HEK293 (cell line): ENCODE measurements around the gene PNMA6F.

Experiments
- CTCF ChIA-PET: fragments of 350-600 bp; formaldehyde crosslinking; extraction: SDS; loops from one replicate; lab custom pipeline; 2021; ENCODE audit warnings: antibody characterized with exemption; lab: Yijun Ruan, JAX
- POLR2A ChIA-PET: fragments of 300-600 bp; formaldehyde crosslinking; extraction: SDS; loops from one replicate; lab custom pipeline; 2020; ENCODE audit warnings: antibody characterized with exemption, inconsistent platforms; lab: Yijun Ruan, JAX
- H3K27ac ChIP-seq: fragments of 200-500 bp; sonication (Bioruptor generic); 2 replicates; pipeline ENCODE4 v1.5.1; 2014; ENCODE audit warnings: low read depth, low read length, control low read depth, inconsistent platforms; ENCODE audit errors: extremely low read depth
- H3K36me3 ChIP-seq, 2 experiments: fragments of 200-500 bp in 1 of 2; sonication (Bioruptor generic) in 1 of 2; 1 replicate in 1 of 2; 2 replicates in 1 of 2; pipeline ENCODE4 v1.5.1; 2014 to 2017; ENCODE audit warnings: inconsistent platforms in 2 of 2, low read length in 2 of 2; ENCODE audit not compliant: control insufficient read depth in 2 of 2, insufficient read depth in 1 of 2
- H3K4me1 ChIP-seq: fragments of 200-500 bp; sonication (Bioruptor generic); 2 replicates; pipeline ENCODE4 v1.5.1; 2014; ENCODE audit warnings: mild to moderate bottlenecking, low read length, inconsistent platforms; ENCODE audit not compliant: control insufficient read depth, insufficient read depth
- H3K4me3 ChIP-seq: 2 replicates; pipeline ENCODE4 v1.5.1; 2011; ENCODE audit warnings: low read depth, mild to moderate bottlenecking, control low read depth, low read length, moderate library complexity
- H3K9me3 ChIP-seq: fragments of 200-500 bp; sonication (Bioruptor generic); 2 replicates; pipeline ENCODE4 v1.5.1; 2014; ENCODE audit warnings: low read depth, low read length, inconsistent platforms; ENCODE audit not compliant: control insufficient read depth, insufficient read depth
- BCL11B ChIP-seq: fragments of 450-650 bp; formaldehyde crosslinking; IDR thresholded peaks from 2 replicates; pipeline ENCODE4 v1.5.1; 2016; ENCODE audit warnings: low read depth, missing biosample characterization, missing genetic modification characterization
- EGR2 ChIP-seq: fragments of 450-650 bp; formaldehyde crosslinking; IDR thresholded peaks from 2 replicates; pipeline ENCODE4 v1.5.1; 2016; ENCODE audit warnings: low read depth, missing biosample characterization, missing genetic modification characterization
- HIC1 ChIP-seq: fragments of 450-650 bp; formaldehyde crosslinking; IDR thresholded peaks from 2 replicates; pipeline ENCODE4 v1.5.1; 2016; ENCODE audit warnings: missing biosample characterization, missing genetic modification characterization
- HOXD13 ChIP-seq: sonication (generic); formaldehyde crosslinking; IDR thresholded peaks from 2 replicates; pipeline ENCODE4 v1.8.0; 2022; ENCODE audit warnings: missing genetic modification reagents, borderline replicate concordance
- RBAK ChIP-seq: fragments of 450-650 bp; formaldehyde crosslinking; IDR thresholded peaks from 2 replicates; pipeline ENCODE4 v1.5.1; 2016; ENCODE audit warnings: missing biosample characterization, missing genetic modification characterization
- SCRT2 ChIP-seq: fragments of 450-650 bp; formaldehyde crosslinking; IDR thresholded peaks from 2 replicates; pipeline ENCODE4 v1.5.1; 2016; ENCODE audit warnings: missing biosample characterization, missing genetic modification characterization
- SP3 ChIP-seq: fragments of 450-650 bp; formaldehyde crosslinking; IDR thresholded peaks from 2 replicates; pipeline ENCODE4 v1.5.1; 2016; ENCODE audit warnings: missing biosample characterization, missing genetic modification characterization
- ZFHX2 ChIP-seq: fragments of 450-650 bp; formaldehyde crosslinking; conservative IDR thresholded peaks from 2 replicates; pipeline ENCODE4 v1.5.1; 2016; ENCODE audit warnings: missing biosample characterization, missing genetic modification characterization
- ZFP69B ChIP-seq: fragments of 450-650 bp; formaldehyde crosslinking; IDR thresholded peaks from 2 replicates; pipeline ENCODE4 v1.5.1; 2016; ENCODE audit warnings: missing biosample characterization, missing genetic modification characterization
- ZNF133 ChIP-seq: fragments of 450-650 bp; formaldehyde crosslinking; IDR thresholded peaks from 2 replicates; pipeline ENCODE4 v1.5.1; 2016; ENCODE audit warnings: missing biosample characterization, missing genetic modification characterization
- ZNF211 ChIP-seq: fragments of 450-650 bp; formaldehyde crosslinking; IDR thresholded peaks from 2 replicates; pipeline ENCODE4 v1.5.1; 2016; ENCODE audit warnings: low read depth, missing biosample characterization, missing genetic modification characterization
- ZNF292 ChIP-seq: fragments of 450-650 bp; formaldehyde crosslinking; IDR thresholded peaks from 2 replicates; pipeline ENCODE4 v1.5.1; 2016; ENCODE audit warnings: low read depth, missing biosample characterization, missing genetic modification characterization, borderline replicate concordance
- ZNF423 ChIP-seq: fragments of 450-650 bp; formaldehyde crosslinking; IDR thresholded peaks from 2 replicates; pipeline ENCODE4 v1.5.1; 2016; ENCODE audit warnings: missing biosample characterization, missing genetic modification characterization
- TF ChIP-seq, protein P1 (sequence below): fragments of 450-650 bp; formaldehyde crosslinking; IDR thresholded peaks from 2 replicates; pipeline ENCODE4 v1.5.1; 2016; ENCODE audit warnings: missing biosample characterization, missing genetic modification characterization
- TF ChIP-seq, protein P2 (sequence below): fragments of 450-650 bp; formaldehyde crosslinking; IDR thresholded peaks from 2 replicates; pipeline ENCODE4 v1.5.1; 2016; ENCODE audit warnings: missing biosample characterization, missing genetic modification characterization
- TF ChIP-seq, protein P3 (sequence below): fragments of 450-650 bp; formaldehyde crosslinking; IDR thresholded peaks from 2 replicates; pipeline ENCODE4 v1.5.1; 2016; ENCODE audit warnings: missing biosample characterization, missing genetic modification characterization, borderline replicate concordance

The PNMA6F gene

DNA sequence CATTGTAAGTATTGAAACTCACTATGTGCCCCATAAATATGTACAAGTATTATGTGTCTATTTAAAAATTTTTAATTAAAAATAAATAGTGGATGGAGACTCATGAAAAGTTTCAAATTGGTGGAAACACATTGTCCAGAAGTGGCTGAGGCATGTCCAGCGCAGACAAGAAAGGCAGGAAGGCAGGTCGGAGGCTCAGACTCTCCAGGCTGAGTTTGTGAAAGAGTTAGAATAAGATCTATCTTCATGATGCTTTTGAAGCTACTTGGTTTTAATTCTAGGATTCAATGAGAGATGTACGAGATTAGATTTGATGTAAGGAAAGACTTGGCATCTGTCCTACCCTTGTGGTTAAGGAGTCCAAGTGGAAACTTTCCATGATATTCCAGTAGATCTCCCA, 19.8 kb downstream of the PNMA6F start:
- CTCF ChIA-PET = no interaction called here
- Histone ChIP-seq H3K4me3 (no peak overlapping the region), H3K27ac (no peak overlapping the region), H3K4me1 (no peaks in the 10 kb centered on the region), H3K9me3 (no peaks in the 10 kb centered on the region), H3K36me3 (no peaks in the 10 kb centered on the region)
- TF ChIP-seq HIC1 = no peak
- no peak for TF ChIP-seq BCL11B (tag by site-specific recombination)
- TF ChIP-seq, protein P1, sequence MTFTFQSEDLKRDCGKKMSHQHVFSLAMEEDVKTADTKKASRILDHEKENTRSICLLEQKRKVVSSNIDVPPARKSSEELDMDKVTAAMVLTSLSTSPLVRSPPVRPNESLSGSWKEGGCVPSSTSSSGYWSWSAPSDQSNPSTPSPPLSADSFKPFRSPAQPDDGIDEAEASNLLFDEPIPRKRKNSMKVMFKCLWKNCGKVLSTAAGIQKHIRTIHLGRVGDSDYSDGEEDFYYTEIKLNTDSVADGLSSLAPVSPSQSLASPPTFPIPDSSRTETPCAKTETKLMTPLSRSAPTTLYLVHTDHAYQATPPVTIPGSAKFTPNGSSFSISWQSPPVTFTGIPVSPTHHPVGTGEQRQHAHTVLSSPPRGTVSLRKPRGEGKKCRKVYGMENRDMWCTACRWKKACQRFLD (tag by site-specific recombination) = no peak
- no peak for TF ChIP-seq EGR2 (tag by site-specific recombination)
- TF ChIP-seq, protein P2, sequence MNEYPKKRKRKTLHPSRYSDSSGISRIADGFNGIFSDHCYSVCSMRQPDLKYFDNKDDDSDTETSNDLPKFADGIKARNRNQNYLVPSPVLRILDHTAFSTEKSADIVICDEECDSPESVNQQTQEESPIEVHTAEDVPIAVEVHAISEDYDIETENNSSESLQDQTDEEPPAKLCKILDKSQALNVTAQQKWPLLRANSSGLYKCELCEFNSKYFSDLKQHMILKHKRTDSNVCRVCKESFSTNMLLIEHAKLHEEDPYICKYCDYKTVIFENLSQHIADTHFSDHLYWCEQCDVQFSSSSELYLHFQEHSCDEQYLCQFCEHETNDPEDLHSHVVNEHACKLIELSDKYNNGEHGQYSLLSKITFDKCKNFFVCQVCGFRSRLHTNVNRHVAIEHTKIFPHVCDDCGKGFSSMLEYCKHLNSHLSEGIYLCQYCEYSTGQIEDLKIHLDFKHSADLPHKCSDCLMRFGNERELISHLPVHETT = no peak
- TF ChIP-seq ZFP69B (tag by site-specific recombination) = no peak
- TF ChIP-seq ZNF211 (tag by site-specific recombination) = no peak
- no peak for TF ChIP-seq ZNF292 (tag by site-specific recombination)
- no peak for TF ChIP-seq RBAK (tag by site-specific recombination)
- POLR2A ChIA-PET = no interaction called here

GRCh38 chrX:153299855-153300254, 21.7 kb downstream of the PNMA6F start:
- POLR2A ChIA-PET = no interaction called here

More at GRCh38 chrX:153299855-153300254, 21.7 kb downstream of the PNMA6F start:
- Histone ChIP-seq H3K4me1 (no peaks in the 10 kb centered on the region), H3K9me3 (no peaks in the 10 kb centered on the region), H3K4me3 (no peak overlapping the region), H3K36me3 (no peaks in the 10 kb centered on the region), H3K27ac (no peak overlapping the region)
- CTCF ChIA-PET = no interaction called here
- TF ChIP-seq ZNF423 (tag by site-specific recombination) = no peak
- no peak for TF ChIP-seq SP3 (tag by site-specific recombination)
- TF ChIP-seq, protein P3, sequence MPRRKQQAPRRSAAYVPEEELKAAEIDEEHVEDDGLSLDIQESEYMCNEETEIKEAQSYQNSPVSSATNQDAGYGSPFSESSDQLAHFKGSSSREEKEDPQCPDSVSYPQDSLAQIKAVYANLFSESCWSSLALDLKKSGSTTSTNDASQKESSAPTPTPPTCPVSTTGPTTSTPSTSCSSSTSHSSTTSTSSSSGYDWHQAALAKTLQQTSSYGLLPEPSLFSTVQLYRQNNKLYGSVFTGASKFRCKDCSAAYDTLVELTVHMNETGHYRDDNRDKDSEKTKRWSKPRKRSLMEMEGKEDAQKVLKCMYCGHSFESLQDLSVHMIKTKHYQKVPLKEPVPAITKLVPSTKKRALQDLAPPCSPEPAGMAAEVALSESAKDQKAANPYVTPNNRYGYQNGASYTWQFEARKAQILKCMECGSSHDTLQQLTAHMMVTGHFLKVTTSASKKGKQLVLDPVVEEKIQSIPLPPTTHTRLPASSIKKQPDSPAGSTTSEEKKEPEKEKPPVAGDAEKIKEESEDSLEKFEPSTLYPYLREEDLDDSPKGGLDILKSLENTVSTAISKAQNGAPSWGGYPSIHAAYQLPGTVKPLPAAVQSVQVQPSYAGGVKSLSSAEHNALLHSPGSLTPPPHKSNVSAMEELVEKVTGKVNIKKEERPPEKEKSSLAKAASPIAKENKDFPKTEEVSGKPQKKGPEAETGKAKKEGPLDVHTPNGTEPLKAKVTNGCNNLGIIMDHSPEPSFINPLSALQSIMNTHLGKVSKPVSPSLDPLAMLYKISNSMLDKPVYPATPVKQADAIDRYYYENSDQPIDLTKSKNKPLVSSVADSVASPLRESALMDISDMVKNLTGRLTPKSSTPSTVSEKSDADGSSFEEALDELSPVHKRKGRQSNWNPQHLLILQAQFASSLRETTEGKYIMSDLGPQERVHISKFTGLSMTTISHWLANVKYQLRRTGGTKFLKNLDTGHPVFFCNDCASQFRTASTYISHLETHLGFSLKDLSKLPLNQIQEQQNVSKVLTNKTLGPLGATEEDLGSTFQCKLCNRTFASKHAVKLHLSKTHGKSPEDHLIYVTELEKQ (tag by site-specific recombination) = no peak
- TF ChIP-seq SCRT2 (tag by site-specific recombination) = no peak
- TF ChIP-seq, protein P1 (tag by site-specific recombination) = no peak
- peak; percentile 58 for TF ChIP-seq ZFHX2 (tag by site-specific recombination)
- no peak for TF ChIP-seq HOXD13 (CRISPR knock-in tag)
- TF ChIP-seq ZNF133 (tag by site-specific recombination) = no peak
